ENCODE data around the gene CPA1. TPM values are rescaled to one million over a fixed set of nuclear protein-coding genes. Genes with fewer than 3 reads are reported as not detected.

Gene CPA1
- total and polyA plus RNA-seq, 12 donors, result 0.35 to 3.8 (median 2.7) TPM; not detected in 4

DNA sequence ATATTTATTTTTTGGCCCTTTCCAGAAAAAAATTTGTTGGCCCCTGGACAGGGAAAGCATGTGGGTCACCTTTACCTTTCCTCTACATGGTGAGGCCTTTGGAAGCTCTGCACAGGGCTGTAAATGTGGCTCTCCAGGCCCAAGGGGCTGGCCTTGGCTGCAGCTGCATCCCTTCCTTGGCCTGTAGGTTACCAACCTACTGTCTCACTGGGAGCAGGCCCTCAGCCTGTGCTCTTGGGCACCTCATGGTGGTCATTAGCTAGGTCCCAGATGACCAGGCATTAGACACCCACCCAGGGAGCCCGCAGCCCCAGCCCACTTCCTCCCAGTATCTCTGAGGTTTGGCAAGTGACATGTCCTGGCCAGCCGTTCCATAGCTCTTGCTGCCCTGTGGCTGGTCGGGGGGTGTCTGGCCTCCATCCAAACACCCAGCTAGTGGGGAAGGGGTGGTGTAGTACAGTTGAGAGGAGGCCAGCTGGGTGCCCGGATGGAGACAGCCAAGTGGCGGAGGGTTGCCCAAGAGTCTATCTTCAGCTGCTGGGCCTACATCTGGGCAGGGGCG, 42.8 kb upstream of the CPA1 start:
- no peak overlapping the region for H3K27ac ChIP-seq
- no peaks in the 10 kb centered on the region for H3K36me3 ChIP-seq
- no peak overlapping the region for H3K4me3 ChIP-seq
- no peaks in the 10 kb centered on the region for H3K4me1 ChIP-seq
- TF ChIP-seq, protein P1, sequence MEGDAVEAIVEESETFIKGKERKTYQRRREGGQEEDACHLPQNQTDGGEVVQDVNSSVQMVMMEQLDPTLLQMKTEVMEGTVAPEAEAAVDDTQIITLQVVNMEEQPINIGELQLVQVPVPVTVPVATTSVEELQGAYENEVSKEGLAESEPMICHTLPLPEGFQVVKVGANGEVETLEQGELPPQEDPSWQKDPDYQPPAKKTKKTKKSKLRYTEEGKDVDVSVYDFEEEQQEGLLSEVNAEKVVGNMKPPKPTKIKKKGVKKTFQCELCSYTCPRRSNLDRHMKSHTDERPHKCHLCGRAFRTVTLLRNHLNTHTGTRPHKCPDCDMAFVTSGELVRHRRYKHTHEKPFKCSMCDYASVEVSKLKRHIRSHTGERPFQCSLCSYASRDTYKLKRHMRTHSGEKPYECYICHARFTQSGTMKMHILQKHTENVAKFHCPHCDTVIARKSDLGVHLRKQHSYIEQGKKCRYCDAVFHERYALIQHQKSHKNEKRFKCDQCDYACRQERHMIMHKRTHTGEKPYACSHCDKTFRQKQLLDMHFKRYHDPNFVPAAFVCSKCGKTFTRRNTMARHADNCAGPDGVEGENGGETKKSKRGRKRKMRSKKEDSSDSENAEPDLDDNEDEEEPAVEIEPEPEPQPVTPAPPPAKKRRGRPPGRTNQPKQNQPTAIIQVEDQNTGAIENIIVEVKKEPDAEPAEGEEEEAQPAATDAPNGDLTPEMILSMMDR (IDR thresholded peaks at IDR 0.05), result no peak
- peaks cover 0 to 8% (median 0%) of the 10 kb centered on the region in 11 donors for H3K9me3 ChIP-seq
- no peaks in the 10 kb centered on the region for H3K27me3 ChIP-seq
- WGBS, 2 donors, result 83 to 85% methylated on average over 6 of the region's 6 CpGs
- intact Hi-C loops (cut with DNase I), result no loop called here
- no peak for DNase-seq
- ATAC-seq, result no peak

DNA sequence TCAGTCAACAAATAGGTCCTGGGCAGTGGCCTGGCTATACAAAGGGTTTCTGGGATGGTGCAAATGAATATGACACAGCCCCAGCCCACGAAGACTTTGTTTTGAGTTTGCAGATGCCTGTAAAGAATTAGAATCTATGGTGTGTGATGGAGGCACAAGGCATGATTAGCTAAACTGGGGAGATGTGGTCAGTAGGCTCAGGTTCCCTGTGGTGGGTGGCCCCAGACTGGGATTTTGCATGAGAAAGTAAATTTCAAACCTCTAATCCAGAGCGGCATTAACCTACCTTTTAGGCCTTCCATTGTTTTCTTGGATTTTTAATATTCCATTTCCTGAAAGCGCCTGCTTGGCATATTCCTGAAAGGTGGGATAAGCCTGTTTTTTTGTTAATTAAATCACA, 42.1 kb upstream of the CPA1 start:
- TF ChIP-seq, protein P1 (IDR thresholded peaks at IDR 0.05), result no peak
- peaks cover 0 to 10% (median 0%) of the 10 kb centered on the region in 11 donors for H3K9me3 ChIP-seq
- no peak overlapping the region for H3K27ac ChIP-seq
- no peaks in the 10 kb centered on the region for H3K27me3 ChIP-seq
- H3K4me1 ChIP-seq, result no peaks in the 10 kb centered on the region
- H3K36me3 ChIP-seq, result no peaks in the 10 kb centered on the region
- H3K4me3 ChIP-seq, result no peak overlapping the region
- WGBS, 2 donors, result 89 to 93% methylated on average over 3 of the region's 3 CpGs
- no peak for ATAC-seq
- intact Hi-C loops (cut with DNase I), result no loop called here
- DNase-seq, result no peak

DNA sequence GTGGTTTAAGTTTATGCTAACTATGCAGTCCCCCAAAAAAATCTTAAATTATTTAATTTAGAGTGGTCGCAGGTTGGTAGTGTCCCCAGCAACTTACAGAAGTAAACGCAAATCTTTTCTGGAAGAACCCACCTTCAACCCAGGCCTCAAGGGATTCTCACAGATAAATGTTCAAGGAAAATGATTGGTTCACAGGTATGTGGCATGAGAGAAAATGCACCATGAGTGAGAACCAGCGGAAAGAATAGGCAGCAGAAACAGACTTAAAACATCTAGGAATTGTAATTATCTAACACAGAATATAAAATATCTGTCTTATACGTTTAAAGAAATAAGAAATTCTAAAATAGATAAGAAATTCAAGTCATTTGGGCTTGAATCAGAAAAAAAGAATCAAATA, 38.4 kb upstream of the CPA1 start:
- intact Hi-C loops (cut with DNase I), result no loop called here
- Histone ChIP-seq H3K4me1 (no peaks in the 10 kb centered on the region), H3K27me3 (no peaks in the 10 kb centered on the region), H3K4me3 (no peak overlapping the region), H3K27ac (no peak overlapping the region), H3K36me3 (no peaks in the 10 kb centered on the region), H3K9me3 (peaks cover 0 to 10% (median 0%) of the 10 kb centered on the region in 11 donors)
- TF ChIP-seq, protein P1 (IDR thresholded peaks at IDR 0.05), result no peak
- ATAC-seq (no peak), DNase-seq (no peak)
- 94 to 95% methylated on average over 4 of the region's 4 CpGs for WGBS, 2 donors

DNA sequence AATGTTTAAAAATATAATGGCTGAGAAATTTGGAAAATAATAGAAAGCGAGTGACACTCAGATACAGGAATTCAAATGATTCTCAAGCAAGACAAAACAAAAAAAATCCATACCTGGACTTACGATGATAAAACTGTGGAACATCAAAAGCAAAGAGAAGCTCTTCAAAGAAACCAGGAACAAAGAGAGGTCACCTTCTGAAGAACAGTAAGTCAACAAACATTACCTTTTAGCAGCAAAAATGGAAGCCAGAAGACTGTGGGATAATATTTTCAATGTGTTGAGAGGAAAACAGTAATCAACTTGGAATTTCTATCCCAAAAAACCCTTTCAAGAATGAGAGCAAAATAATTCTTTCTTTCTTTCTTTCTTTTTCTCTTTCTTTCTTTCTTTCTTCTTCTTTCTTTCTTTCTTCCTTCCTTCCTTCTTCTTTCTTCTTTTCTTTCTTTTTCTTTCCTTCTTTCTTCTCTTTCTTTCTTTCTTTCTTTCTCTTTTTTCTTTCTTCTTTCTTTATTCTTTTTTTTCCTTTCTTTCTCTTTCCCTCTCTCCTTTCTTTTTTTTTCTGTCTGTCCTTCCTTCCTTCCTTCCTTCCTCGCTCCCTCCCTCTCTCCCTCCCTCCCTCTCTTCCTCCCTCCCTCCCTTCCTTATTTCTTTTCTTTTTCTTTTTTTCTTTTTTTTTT, 37.5 kb upstream of the CPA1 start:
- intact Hi-C loops (cut with DNase I), result no loop called here
- Histone ChIP-seq H3K27ac (no peak overlapping the region), H3K4me1 (no peaks in the 10 kb centered on the region), H3K36me3 (no peaks in the 10 kb centered on the region), H3K27me3 (no peaks in the 10 kb centered on the region), H3K9me3 (peaks cover 0 to 10% (median 0%) of the 10 kb centered on the region in 11 donors), H3K4me3 (no peak overlapping the region)
- DNase-seq (no peak), ATAC-seq (no peak)
- TF ChIP-seq, protein P1 (IDR thresholded peaks at IDR 0.05), result no peak
- WGBS, 2 donors, result 96 to 97% methylated on average over 3 of the region's 3 CpGs

Data from heart right ventricle (tissue), 16 donors.